ENCODE results near the gene PNPLA6. TPM values are rescaled to one million over a fixed set of nuclear protein-coding genes. Genes with fewer than 3 reads are reported as not detected.

Gene PNPLA6
- total RNA-seq, result 63.7 and 90.4 TPM in 2 replicates

DNA sequence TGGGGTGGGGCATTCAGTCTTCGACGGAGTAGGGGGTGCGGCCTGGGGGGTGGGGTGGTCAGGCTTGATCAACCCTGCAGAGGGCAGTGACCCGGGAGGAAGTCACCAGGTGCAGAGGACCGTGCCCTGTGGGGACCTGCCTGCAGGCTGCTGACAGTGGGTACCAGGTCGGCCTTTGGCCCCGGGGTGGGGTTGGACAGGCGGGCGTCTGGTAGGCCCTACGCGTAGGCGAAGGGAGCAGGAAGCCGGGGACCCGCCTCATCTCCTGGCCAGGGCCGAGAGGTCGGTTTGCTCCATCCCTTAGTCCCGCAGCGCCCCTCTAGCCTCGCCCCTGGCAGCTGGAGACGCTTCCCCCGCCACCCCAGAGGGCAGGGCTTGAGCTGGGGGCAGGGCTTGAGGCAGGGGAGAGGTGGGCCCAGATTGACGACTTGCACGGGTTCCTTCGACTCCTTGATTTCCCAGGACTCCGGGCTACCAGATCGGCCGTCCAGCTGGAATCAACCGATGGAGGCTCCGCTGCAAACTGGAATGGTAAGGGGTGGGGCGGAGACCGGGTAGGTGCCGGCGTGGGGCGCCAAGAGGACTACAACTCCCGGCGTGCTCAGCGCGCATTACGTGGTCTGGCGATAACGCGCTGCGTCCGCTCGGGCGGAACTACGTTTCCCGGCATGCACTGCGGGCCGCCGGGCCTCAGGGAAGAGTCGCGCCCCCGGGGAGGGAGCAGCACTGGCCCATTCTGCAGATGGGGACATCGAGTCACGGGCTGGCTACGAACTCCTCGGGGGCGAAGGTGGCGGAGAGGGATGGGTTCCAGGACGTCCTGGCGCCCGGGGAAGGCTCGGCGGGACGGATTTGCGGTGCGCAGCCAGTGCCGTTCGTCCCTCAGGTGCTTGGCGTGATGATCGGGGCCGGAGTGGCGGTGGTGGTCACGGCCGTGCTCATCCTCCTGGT, at the start of gene PNPLA6:
PNPLA6 (plus strand) TSS at position 671 of the 951 bp plus-strand sequence; CDS start at position 743, 72 bp downstream.
- peak; percentile 88 to 95 for DNase-seq (ENCODE audit: low read depth in 2 of 2)

DNA sequence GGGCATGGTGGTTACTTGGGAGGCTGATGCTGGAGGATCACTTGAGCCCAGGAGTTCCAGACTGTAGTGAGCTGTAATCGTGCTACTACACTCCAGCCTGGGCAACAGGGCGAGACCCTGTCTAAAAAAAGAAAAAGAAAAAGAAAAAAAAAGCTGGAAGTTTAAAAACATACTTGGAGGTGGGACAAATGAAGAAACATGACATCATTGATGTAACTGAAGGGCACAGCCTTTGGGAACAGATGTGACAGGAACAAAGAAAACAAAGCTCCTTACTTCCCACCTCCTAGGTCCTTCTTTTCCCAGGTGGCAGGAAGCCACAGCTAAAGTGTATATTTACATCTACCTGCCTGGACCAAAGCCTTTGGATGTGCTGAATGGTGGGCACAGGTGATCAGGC, 48.6 kb upstream of the PNPLA6 start:
- no peak for DNase-seq (ENCODE audit: low read depth in 2 of 2)

GRCh38 chr19:7488736-7489353, 46.7 kb upstream of the PNPLA6 start, which contains the start of gene PEX11G:
Gene PEX11G, minus strand, starts transcription at chr19:7489035. Its CDS starts 25 bp downstream, at chr19:7489010.
- peak; percentile 74 to 84 for DNase-seq (ENCODE audit: low read depth in 2 of 2)

DNA sequence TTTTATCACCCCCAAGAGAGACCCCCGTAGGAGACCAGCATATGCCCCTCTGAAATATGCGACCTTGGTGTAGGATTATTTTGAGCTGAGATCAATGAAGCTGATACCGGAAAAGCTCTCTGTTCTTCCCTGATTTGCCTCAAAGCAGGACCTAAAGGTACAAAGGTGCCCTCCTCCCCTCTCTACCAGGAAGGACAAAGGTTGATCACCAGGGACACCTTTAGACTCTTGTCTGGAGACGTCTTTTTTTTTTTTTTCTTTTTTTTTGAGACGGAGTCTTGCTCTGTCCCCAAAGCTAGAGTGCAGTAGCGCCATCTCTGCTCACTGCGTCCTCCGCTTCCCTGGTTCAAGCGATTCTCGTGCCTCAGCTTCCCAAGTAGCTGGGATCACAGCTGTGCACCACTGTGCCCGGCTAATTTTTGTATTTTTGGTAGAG, 45.9 kb upstream of the PNPLA6 start:
- DNase-seq (ENCODE audit: low read depth in 2 of 2), result no peak

- peak; percentile 88 to 90 for DNase-seq (ENCODE audit: low read depth in 2 of 2)
Observed at GRCh38 chr19:7492142-7492541, 43.4 kb upstream of the PNPLA6 start.

- DNase-seq (ENCODE audit: low read depth in 2 of 2), result peak in 1 of 2 donors; percentile 70
Observed at GRCh38 chr19:7492558-7492957, 43.0 kb upstream of the PNPLA6 start.

- peak in 1 of 2 donors; percentile 55 for DNase-seq (ENCODE audit: low read depth in 2 of 2)
Observed at GRCh38 chr19:7494416-7495098, 41.0 kb upstream of the PNPLA6 start.

DNA sequence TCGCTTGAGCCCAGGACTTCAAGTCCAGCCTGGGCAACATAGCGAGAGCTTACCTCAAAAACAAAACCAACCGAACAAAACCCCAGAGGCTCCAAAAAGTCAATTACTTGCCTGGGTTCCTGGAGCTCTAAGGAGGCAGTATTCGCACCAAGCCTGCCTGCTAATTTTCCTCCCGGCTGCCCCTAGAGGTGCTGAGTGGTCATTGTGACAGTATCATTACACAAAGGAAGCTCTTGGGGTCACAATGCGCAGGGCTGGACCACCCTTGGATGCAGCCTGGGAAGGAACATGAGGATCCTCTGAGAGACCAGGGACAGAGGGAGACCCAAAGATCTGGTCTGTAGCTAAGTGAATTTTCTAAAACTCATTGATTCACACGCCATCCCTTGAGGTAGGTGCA, 38.2 kb upstream of the PNPLA6 start:
- DNase-seq (ENCODE audit: low read depth in 2 of 2), result no peak

GRCh38 chr19:7500811-7501450, 34.6 kb upstream of the PNPLA6 start:
- DNase-seq (ENCODE audit: low read depth in 2 of 2), result peak; percentile 57 to 78

- no peak for DNase-seq (ENCODE audit: low read depth in 2 of 2)
Observed at GRCh38 chr19:7502552-7502951, 33.0 kb upstream of the PNPLA6 start.

DNA sequence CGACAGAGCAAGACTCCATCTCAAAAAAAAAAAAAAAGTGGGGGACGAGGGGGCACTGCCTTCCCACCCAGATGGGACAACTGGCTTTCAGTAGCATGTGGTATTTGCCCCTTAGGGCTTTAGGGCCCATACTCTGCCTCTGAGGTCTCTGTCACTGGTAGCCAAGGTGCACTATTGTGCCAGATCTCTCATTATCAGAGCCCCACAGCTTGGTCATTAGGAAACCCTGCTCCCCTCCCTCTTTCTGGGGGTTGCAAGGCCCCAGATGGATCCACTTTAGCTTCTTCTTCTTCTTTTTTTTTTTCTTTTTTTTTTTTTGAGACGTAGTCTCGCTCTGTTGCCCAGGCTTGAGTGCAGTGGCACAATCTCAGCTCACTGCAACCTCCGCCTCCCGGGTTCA, 30.8 kb upstream of the PNPLA6 start:
- no peak for DNase-seq (ENCODE audit: low read depth in 2 of 2)

DNA sequence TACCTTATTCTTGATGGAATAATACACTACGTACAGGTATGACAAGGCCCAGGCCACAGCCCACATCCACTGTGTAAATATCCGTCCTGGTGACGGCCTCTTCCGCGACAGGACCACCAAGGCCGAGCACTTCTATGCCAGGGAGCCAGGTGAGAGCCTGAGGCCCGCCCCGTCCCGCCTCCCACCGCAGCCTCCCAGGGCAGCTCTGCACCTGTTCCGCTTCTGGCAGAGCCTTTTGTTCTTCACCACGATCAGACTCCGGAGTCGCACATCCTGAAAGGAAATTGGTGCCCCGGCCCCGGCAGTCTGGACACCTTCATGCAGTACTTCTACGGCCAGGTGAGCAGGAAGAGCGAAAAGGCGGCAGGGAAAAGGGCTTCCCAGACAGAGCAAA, 30.2 kb upstream of the PNPLA6 start:
- no peak for DNase-seq (ENCODE audit: low read depth in 2 of 2)

- no peak for DNase-seq (ENCODE audit: low read depth in 2 of 2)
Observed at GRCh38 chr19:7505682-7506384, 29.7 kb upstream of the PNPLA6 start.

DNA sequence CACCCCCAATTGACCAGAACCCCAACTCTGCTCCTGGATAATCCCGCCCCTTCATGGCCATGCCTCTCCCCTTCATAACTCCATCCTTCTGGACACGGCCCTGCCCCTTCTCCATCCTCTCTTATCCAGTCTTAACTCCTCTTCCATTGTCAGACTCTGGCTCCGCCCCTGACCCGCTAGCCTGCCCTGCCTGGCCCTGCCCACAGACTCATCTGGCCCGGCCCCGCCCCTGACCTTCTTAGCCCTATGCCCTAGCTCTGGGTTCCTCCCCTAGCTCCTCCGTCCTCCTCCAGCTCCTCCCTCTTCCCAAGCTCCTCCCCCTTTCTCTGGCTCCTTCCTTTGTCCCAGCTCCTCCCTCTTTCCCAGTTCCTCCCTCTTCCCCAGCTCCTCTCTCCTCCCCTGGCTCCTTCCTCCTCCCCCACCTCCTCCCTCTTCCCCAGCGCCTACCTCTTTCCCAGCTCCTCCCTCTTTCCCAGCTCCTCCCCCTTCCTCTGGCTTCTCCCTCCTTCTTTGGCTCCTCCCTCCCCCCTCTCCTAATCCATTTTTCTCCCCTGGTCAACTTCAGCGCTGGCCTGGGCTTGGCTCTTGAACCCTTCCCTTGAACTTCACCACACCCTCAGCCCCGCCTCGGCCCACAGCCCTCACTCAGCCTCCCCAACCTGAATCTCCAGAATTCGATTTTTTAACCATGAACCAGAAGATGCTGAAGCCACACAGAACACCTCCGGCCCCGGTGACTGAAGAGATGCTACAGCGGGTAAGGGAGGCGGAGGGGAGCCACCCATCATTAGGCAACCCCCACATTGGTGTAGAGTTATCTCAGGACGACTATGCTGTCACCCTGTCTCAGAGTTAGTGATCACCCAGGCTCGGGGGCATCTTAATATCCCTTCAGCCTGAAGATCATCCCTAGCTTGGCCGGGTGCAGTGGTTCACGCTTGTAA, 28.9 kb upstream of the PNPLA6 start:
- peak in 1 of 2 donors; percentile 69 for DNase-seq (ENCODE audit: low read depth in 2 of 2)

DNA sequence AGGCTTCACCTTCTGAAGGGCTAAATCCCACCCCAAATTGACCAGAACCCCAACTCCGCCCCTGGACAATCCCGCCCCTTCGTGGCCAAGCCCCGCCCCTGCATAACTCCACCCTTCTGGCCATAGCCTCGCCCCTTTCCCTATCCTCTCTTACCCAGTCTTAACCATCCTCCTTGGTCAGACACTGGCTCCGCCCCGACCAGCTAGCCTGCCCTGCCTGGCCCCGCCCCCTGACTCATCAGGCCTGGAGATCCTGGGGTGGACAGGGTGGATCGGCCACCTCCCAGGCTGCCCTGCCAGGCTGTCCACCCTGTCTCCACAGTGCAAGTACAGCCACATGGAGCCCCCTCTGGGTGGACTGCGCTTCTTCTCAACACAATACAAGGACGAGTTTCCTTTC, 27.6 kb upstream of the PNPLA6 start:
- peak in 1 of 2 donors; percentile 80 for DNase-seq (ENCODE audit: low read depth in 2 of 2)

DNA sequence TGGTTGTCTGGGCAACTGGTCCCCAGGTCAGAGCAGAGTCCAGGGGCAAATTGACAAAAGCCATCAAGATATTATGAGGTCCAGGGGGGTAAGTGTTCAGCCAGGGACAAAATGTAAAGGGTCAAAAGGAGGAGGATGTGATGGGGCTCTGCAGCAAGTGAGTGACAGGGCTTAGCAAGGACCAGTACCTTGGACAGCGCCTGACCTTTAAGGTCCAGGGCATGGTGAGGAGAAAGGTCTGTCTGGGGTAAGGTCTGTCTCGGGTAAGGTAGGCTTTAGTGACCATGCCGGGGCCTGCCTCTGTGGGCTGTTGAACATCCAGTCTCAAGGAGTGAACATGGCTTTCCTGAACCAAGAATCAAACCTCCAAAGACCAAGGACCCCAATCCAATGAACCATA, 25.9 kb upstream of the PNPLA6 start:
- DNase-seq (ENCODE audit: low read depth in 2 of 2), result no peak

DNA sequence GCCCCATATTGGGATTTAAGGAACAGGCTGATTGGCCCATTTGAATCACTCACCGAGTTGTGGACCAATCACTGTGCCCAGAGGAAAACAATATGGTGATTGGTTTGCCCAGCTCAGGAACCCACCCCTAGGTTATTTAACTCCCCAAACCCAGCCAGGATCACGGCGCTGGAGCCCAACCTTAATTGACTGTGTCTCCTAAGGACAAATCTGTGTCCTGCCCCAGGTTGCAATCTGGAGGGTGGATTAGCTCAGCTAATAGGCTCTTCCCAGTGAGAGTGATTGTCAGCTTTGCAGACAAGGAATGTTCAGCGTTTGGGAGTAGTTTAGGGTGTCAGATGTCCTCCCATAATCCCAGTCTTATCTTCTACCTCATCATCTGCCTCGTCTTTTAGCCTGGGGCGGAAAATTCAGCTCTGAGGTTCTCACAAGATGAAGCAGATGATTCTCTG, 23.1 kb upstream of the PNPLA6 start:
- no peak for DNase-seq (ENCODE audit: low read depth in 2 of 2)

DNA sequence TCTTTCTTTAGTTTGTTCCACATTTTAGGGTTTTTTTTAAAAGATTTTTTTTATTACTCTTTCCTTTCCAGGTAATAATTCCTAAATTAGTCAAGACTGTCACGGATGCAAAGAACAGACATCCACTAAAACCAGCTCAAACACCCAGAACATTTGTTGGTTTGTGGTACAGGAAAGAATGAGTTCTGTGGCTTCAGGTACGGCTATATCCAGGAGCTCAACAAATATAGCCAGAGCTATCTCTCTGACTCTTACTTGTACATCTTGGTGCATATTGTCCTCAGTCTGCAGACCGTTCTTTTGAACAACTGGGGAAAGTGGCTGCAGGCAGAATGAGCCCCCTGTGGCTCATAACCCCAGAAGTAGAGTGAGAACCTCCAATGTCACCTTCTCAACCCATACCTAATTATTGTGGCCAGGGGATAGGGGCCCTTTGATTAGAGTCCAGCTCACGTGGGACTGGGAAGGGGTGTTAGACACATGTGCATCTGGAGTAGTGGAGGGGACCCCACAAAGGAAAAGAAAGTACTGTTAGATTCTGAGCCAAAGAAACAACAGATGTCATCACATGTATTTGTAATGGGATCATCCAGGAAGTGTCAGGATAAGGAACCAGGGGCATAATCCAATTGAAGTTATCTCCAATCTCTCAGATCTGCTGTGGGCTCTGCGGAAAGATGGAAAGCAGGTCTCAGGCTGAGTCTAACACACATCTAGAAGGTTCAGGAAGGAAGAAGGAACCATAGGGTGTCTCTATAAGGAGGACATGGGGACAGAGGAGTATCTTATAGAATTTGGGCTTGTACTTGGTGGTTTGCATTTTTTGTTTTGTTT, 21.5 kb upstream of the PNPLA6 start:
- DNase-seq (ENCODE audit: low read depth in 2 of 2), result no peak
